DND-41 (cell line): ENCODE measurements around the gene TF.

Experiments
- ATAC-seq: fragments of 200-7000 bp; cut with Tn5 transposase; 3 replicates; pipeline ENCODE4 v1.9.1; 2021; ENCODE audit warnings: low read depth; ENCODE audit not compliant: insufficient read depth
- DNase-seq: peaks from one replicate; pipeline ENCODE4 v3.0.0-alpha.2; 2020
- H2AFZ ChIP-seq: 2 replicates; pipeline ENCODE4 v1.6.0; 2012; ENCODE audit warnings: low read depth, low read length
- H3K27ac ChIP-seq: 2 replicates; pipeline ENCODE4 v1.5.1; 2012; ENCODE audit warnings: low read length, inconsistent platforms
- H3K27me3 ChIP-seq: fragments of 200-600 bp; sonication (generic); 2 replicates; pipeline ENCODE4 v1.6.0; 2012; ENCODE audit warnings: low read length, mild to moderate bottlenecking, inconsistent platforms; ENCODE audit not compliant: insufficient read depth, poor library complexity
- H3K36me3 ChIP-seq: 2 replicates; pipeline ENCODE4 v1.5.1; 2012; ENCODE audit warnings: low read length, inconsistent platforms; ENCODE audit not compliant: insufficient read depth
- H3K4me1 ChIP-seq: 2 replicates; pipeline ENCODE4 v1.5.1; 2012; ENCODE audit warnings: mild to moderate bottlenecking, low read length; ENCODE audit not compliant: insufficient read depth
- H3K4me2 ChIP-seq: 2 replicates; pipeline ENCODE4 v1.6.0; 2012; ENCODE audit warnings: mild to moderate bottlenecking, moderate library complexity, low read length, inconsistent platforms; ENCODE audit not compliant: insufficient read depth
- H3K4me3 ChIP-seq, 2 experiments: fragments of 200-600 bp in 1 of 2; shearing (Covaris generic) in 1 of 2; 2 replicates each; pipeline ENCODE4 v1.5.1; 2012 to 2016; ENCODE audit warnings: inconsistent platforms in 2 of 2, low read length in 2 of 2, mild to moderate bottlenecking in 2 of 2, low read depth in 1 of 2, moderate library complexity in 1 of 2
- H3K79me2 ChIP-seq: 2 replicates; pipeline ENCODE4 v1.6.0; 2012; ENCODE audit warnings: low read length, inconsistent platforms; ENCODE audit not compliant: insufficient read depth
- H3K9ac ChIP-seq: 2 replicates; pipeline ENCODE4 v1.6.0; 2012; ENCODE audit warnings: low read depth, mild to moderate bottlenecking, inconsistent platforms, low read length, moderate library complexity
- H3K9me3 ChIP-seq: 2 replicates; pipeline ENCODE4 v1.5.1; 2012; ENCODE audit warnings: low read length, moderate library complexity, mild to moderate bottlenecking, inconsistent platforms; ENCODE audit not compliant: insufficient read depth, severe bottlenecking
- H4K20me1 ChIP-seq: 2 replicates; pipeline ENCODE4 v1.6.0; 2012; ENCODE audit warnings: low read length; ENCODE audit not compliant: insufficient read depth
- EZH2 ChIP-seq: IDR thresholded peaks from 3 replicates; pipeline ENCODE4 v1.6.1; 2012; ENCODE audit warnings: borderline replicate concordance, low read depth, mild to moderate bottlenecking, moderate library complexity, low read length, inconsistent platforms; ENCODE audit not compliant: severe bottlenecking
- TF ChIP-seq, protein P1 (sequence below): IDR thresholded peaks from 2 replicates; pipeline ENCODE4 v1.5.1; 2012; ENCODE audit warnings: borderline replicate concordance, low read length, moderate library complexity, mild to moderate bottlenecking; ENCODE audit not compliant: poor library complexity, severe bottlenecking; ENCODE audit errors: extremely low read depth

TF gene

DNA sequence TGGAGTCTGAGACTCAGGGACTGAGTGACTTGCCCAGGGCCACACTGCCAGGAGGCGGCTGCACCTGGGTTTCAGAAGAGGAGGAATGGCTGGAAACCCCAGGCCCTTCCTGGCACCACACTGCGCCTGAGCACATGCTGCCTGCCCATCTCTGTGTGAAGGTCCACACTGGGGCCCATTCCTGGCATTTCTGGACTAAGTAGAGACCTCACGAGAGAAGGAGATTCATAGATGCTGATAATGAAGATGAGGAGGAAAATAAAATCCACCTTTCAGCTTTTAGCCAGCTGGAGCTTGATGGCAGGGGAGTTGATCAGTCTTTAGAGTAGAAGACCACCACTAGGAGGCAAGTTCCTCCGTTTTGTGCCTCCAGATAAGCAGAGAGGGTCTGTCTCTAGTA lies 40.2 kb upstream of the TF start:
- ATAC-seq, result no peak

DNA sequence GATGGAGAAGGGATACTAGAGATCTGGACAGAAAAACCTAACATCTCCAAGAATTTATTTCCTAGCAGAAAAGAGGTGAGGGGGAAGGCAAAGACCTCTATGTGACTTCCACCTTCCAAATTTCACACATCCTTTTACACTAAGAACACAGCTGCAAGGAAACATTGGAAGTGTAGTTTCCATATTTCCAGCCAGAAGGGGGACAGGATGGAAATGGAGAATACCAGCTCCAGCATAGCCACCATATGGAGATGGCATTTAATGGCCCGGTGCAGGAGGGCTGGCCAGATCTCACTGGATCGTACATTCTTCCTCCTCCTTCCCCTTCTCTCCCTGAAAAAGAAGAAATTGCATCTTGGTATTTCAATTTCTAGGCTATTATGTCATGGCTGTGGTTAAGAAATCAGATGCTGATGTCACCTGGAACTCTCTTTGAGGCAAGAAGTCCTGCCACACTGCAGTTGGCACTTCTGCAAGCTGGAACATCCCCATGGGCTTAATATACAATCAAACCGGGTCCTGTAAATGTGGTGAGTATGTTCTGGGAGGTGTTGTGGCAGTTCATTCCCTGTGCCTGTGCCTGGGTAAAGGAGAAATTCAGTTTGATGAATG lies 36.9 kb upstream of the TF start:
- no peak for ATAC-seq
- Histone ChIP-seq H3K79me2 (no peaks in the 10 kb centered on the region), H2AFZ (no peak overlapping the region), H3K4me1 (no peaks in the 10 kb centered on the region), H3K36me3 (no peaks in the 10 kb centered on the region), H3K27ac (no peak overlapping the region), H3K4me2 (no peak overlapping the region), H3K4me3 (no peak overlapping the region), H3K9me3 (no peaks in the 10 kb centered on the region), H4K20me1 (no peaks in the 10 kb centered on the region), H3K27me3 (peaks cover 20% of the 10 kb centered on the region), H3K9ac (no peak overlapping the region)
- TF ChIP-seq, protein P1, sequence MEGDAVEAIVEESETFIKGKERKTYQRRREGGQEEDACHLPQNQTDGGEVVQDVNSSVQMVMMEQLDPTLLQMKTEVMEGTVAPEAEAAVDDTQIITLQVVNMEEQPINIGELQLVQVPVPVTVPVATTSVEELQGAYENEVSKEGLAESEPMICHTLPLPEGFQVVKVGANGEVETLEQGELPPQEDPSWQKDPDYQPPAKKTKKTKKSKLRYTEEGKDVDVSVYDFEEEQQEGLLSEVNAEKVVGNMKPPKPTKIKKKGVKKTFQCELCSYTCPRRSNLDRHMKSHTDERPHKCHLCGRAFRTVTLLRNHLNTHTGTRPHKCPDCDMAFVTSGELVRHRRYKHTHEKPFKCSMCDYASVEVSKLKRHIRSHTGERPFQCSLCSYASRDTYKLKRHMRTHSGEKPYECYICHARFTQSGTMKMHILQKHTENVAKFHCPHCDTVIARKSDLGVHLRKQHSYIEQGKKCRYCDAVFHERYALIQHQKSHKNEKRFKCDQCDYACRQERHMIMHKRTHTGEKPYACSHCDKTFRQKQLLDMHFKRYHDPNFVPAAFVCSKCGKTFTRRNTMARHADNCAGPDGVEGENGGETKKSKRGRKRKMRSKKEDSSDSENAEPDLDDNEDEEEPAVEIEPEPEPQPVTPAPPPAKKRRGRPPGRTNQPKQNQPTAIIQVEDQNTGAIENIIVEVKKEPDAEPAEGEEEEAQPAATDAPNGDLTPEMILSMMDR, result no peak
- no peak for TF ChIP-seq EZH2
- no peak for DNase-seq

More for the DNA sequence above, 40.2 kb upstream of the TF start:
- Histone ChIP-seq H3K4me2 (no peak overlapping the region), H3K9ac (no peak overlapping the region), H3K36me3 (no peaks in the 10 kb centered on the region), H3K4me1 (no peaks in the 10 kb centered on the region), H3K4me3 (no peak overlapping the region), H3K27me3 (peaks cover 18% of the 10 kb centered on the region), H3K79me2 (no peaks in the 10 kb centered on the region), H3K27ac (no peak overlapping the region), H4K20me1 (no peaks in the 10 kb centered on the region), H2AFZ (no peak overlapping the region), H3K9me3 (no peaks in the 10 kb centered on the region)
- no peak for DNase-seq
- no peak for TF ChIP-seq EZH2
- TF ChIP-seq, protein P1, result no peak

DNA sequence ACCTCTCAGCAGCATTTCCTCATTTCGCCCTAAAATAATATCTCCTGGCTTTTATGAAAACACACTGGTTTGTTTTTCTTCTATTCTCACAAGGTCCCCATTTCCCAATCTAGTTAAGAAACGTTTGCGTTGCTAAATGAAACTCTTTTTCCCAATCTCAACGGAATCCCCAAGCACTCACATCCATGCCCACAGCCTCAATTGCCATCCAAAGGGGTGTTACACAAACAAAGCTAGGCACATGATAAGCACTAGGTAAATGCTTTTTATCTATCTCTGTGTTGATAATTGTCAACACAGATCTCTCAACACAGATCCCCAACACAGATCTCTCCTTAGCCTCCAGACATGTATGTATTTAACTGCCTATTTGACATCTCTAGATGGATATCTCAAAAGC lies 35.2 kb upstream of the TF start:
- peaks cover 15% of the 10 kb centered on the region for H3K27me3 ChIP-seq
- DNase-seq, result no peak
- TF ChIP-seq, protein P1, result no peak
- TF ChIP-seq EZH2, result no peak
- H3K9ac ChIP-seq, result no peak overlapping the region
- no peak overlapping the region for H3K4me3 ChIP-seq
- no peak overlapping the region for H2AFZ ChIP-seq
- H3K9me3 ChIP-seq, result no peaks in the 10 kb centered on the region
- H3K79me2 ChIP-seq, result no peaks in the 10 kb centered on the region
- H3K4me1 ChIP-seq, result no peaks in the 10 kb centered on the region
- no peaks in the 10 kb centered on the region for H4K20me1 ChIP-seq
- ATAC-seq, result no peak
- no peak overlapping the region for H3K27ac ChIP-seq
- H3K4me2 ChIP-seq, result no peak overlapping the region
- H3K36me3 ChIP-seq, result no peaks in the 10 kb centered on the region

DNA sequence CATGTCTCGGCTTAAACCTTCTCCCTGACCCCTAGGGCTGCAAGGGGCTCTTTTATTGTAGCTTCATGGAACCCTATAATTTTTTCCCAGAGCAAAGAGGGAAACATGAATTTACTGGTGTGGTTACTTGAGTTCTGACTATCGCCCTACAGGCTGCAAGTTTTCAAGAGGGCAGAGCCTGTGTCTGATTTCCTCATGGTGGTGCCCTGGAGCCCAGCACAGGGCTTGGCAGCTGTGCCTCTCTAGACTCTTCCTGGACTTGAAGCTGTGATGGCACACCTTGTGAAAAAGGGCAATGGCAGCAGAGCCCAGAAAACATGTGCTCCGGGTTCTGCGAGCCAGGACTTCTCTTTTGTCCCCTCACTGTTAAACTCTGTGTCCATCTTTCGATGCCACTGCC lies 34.2 kb upstream of the TF start:
- Histone ChIP-seq H3K27me3 (peaks cover 21% of the 10 kb centered on the region), H3K4me1 (no peaks in the 10 kb centered on the region)

More for the DNA sequence above, 34.2 kb upstream of the TF start:
- Histone ChIP-seq H3K9me3 (no peaks in the 10 kb centered on the region), H2AFZ (no peak overlapping the region), H3K27ac (no peak overlapping the region), H3K4me3 (no peak overlapping the region), H3K4me2 (no peak overlapping the region), H3K9ac (no peak overlapping the region), H3K36me3 (no peaks in the 10 kb centered on the region), H3K79me2 (no peaks in the 10 kb centered on the region), H4K20me1 (no peaks in the 10 kb centered on the region)
- ATAC-seq, result no peak
- DNase-seq, result no peak
- TF ChIP-seq, protein P1, result no peak
- TF ChIP-seq EZH2, result no peak
